Activated naive CD8-positive, alpha-beta T cell treated with anti-CD3 and anti-CD28 coated beads, Interleukin-2, amount 10 ng/mL, durations not matched to agents 7 days and 5 days (primary cell): ENCODE data around the gene CENPX. TPM values are rescaled to one million over a fixed set of nuclear protein-coding genes. Genes with fewer than 3 reads are reported as not detected.

Experiments used
- ATAC-seq: fragments of 150-1000 bp; cut with Tn5 transposase; one replicate; pipeline ENCODE4 v1.10.0; 2021; ENCODE audit warnings: low read depth, moderate library complexity
- POLR2A ChIA-PET: fragments of 350-600 bp; sonication (Branson Sonifier 250); formaldehyde crosslinking; loops from one replicate; lab custom pipeline; 2021; ENCODE audit warnings: antibody characterized with exemption; lab: Charles Lee
- DNase-seq: peaks from one replicate; pipeline ENCODE4 v3.0.0; 2021
- H3K27ac Mint-ChIP-seq: one replicate; pipeline ENCODE4 v1.8.0; 2022; ENCODE audit warnings: mild to moderate bottlenecking, mixed read lengths
- H3K27me3 Mint-ChIP-seq: one replicate; pipeline ENCODE4 v1.8.0; 2022; ENCODE audit warnings: mild to moderate bottlenecking, moderate library complexity, mixed read lengths
- H3K36me3 Mint-ChIP-seq: one replicate; pipeline ENCODE4 v1.8.0; 2021; ENCODE audit warnings: mild to moderate bottlenecking, mixed read lengths
- H3K4me1 Mint-ChIP-seq: one replicate; pipeline ENCODE4 v1.8.0; 2021; ENCODE audit warnings: mixed read lengths
- H3K4me3 Mint-ChIP-seq: one replicate; pipeline ENCODE4 v1.8.0; 2022; ENCODE audit warnings: mild to moderate bottlenecking, moderate library complexity, mixed read lengths
- H3K9me3 Mint-ChIP-seq: one replicate; pipeline ENCODE4 v1.8.0; 2021; ENCODE audit warnings: mixed read lengths
- total RNA-seq, 2 experiments: library from RNA; stranded (reverse); gene quantifications; one replicate each; pipeline ENCODE4 v1.2.3, GENCODE V29; 2021

CENPX gene
- total RNA-seq, 2 experiments from 2014 or later, result 62.0 to 64.7 TPM

GRCh38 chr17:81968850-81969812 is 53.5 kb downstream of the CENPX start:
- H3K9me3 Mint-ChIP-seq, result no peaks in the 10 kb centered on the region
- POLR2A ChIA-PET, result interaction anchor here (3.6 to 4.2 kb wide), 2 partner anchors 8 to 53 kb away, joined by 25 to 31 read pairs; partner anchors contain the start of genes ASPSCR1, CENPX and LRRC45
- ATAC-seq (no peak), DNase-seq (no peak)
- H3K27me3 Mint-ChIP-seq, result peaks cover 11% of the 10 kb centered on the region
- H3K4me1 Mint-ChIP-seq, result peaks cover 10% of the 10 kb centered on the region
- H3K27ac Mint-ChIP-seq, result no peak overlapping the region
- H3K36me3 Mint-ChIP-seq, result peaks cover 1% of the 10 kb centered on the region
- H3K4me3 Mint-ChIP-seq, result no peak overlapping the region

Other genes with a start within 250 kb of the CENPX start
- not detected for gene GCGR, start 218.7 kb downstream of the CENPX start, total RNA-seq
- gene MCRIP1, start 189.6 kb downstream of the CENPX start, total RNA-seq, result 10 to 100 TPM; 56.5 to 58.3 TPM
- not detected for gene PPP1R27, start 187.8 kb downstream of the CENPX start, total RNA-seq
- 100 to 1,000 TPM; 319 to 347 TPM for gene P4HB, start 162.3 kb downstream of the CENPX start, total RNA-seq
- 100 to 1,000 TPM; 538 to 539 TPM for gene ARHGDIA, start 151.5 kb downstream of the CENPX start, total RNA-seq
- 100 to 1,000 TPM; 135 to 152 TPM for gene ALYREF, start 131.3 kb downstream of the CENPX start, total RNA-seq
- 100 to 1,000 TPM; 102 to 106 TPM for gene ANAPC11, start 131.2 kb downstream of the CENPX start, total RNA-seq
- gene NPB, start 120.6 kb downstream of the CENPX start, total RNA-seq, result 1 to 10 TPM in 1 of 2 experiments, under 1 TPM in 1; 0.47 to 1.0 TPM
- gene PCYT2, start 111.5 kb downstream of the CENPX start, total RNA-seq, result 10 to 100 TPM; 39.3 to 44.5 TPM
- gene SIRT7, start 104.7 kb downstream of the CENPX start, total RNA-seq, result 10 to 100 TPM; 64.8 to 65.2 TPM
- gene MAFG, start 95.1 kb downstream of the CENPX start, total RNA-seq, result 10 to 100 TPM; 18.3 to 20.4 TPM
- 10 to 100 TPM; 12.1 to 17.8 TPM for gene PYCR1, start 85.6 kb downstream of the CENPX start, total RNA-seq
- not detected for gene MYADML2, start 75.6 kb downstream of the CENPX start, total RNA-seq
- gene NOTUM, start 61.7 kb downstream of the CENPX start, total RNA-seq, result under 1 TPM; 0.25 to 0.26 TPM
- 10 to 100 TPM; 34.4 to 35.1 TPM for gene ASPSCR1, start 45.2 kb downstream of the CENPX start, total RNA-seq
- 10 to 100 TPM; 41.6 to 45.1 TPM for gene LRRC45, start 427 bp upstream of the CENPX start, total RNA-seq
- gene RAC3, start 8.8 kb upstream of the CENPX start, total RNA-seq, result 1 to 10 TPM; 6.7 to 7.6 TPM
- gene DCXR, start 14.8 kb upstream of the CENPX start, total RNA-seq, result 100 to 1,000 TPM; 110 to 115 TPM
- gene RFNG, start 28.9 kb upstream of the CENPX start, total RNA-seq, result 10 to 100 TPM; 28.7 to 28.8 TPM
- gene GPS1, start 29.0 kb upstream of the CENPX start, total RNA-seq, result 10 to 100 TPM; 76.0 to 79.8 TPM
- 100 to 1,000 TPM; 126 to 130 TPM for gene DUS1L, start 42.9 kb upstream of the CENPX start, total RNA-seq
- 100 to 1,000 TPM; 154 to 163 TPM for gene FASN, start 75.4 kb upstream of the CENPX start, total RNA-seq
- gene CCDC57, start 190.0 kb upstream of the CENPX start, total RNA-seq, result 10 to 100 TPM; 79.5 to 81.7 TPM
- gene SLC16A3, start 206.2 kb upstream of the CENPX start, total RNA-seq, result 100 to 1,000 TPM; 195 to 211 TPM